HepG2 (cell line): Measurements from ENCODE around the gene UROD. TPM values are rescaled to one million over a fixed set of nuclear protein-coding genes. Genes with fewer than 3 reads are reported as not detected.

Source experiments
- AGO2 ChIP-seq: fragments of 200-400 bp; formaldehyde crosslinking; optimal IDR thresholded peaks from 2 replicates; pipeline ENCODE3; 2017; ENCODE audit warnings: mild to moderate bottlenecking, low read depth, low read length, moderate library complexity
- CEBPG ChIP-seq: IDR thresholded peaks from 2 replicates; pipeline ENCODE4 v1.6.1; 2016
- EP300 ChIP-seq, 3 experiments: sonication (generic) in 1 of 3; formaldehyde crosslinking in 1 of 3; IDR thresholded peaks; 2 replicates each; pipeline versions ENCODE4 v1.5.1 to v1.6.1; 2011 to 2020; ENCODE audit warnings: low read depth in 2 of 3, low read length in 2 of 3, borderline replicate concordance in 1 of 3, improper control_type of control experiment in 1 of 3, mild to moderate bottlenecking in 1 of 3, missing genetic modification reagents in 1 of 3, moderate library complexity in 1 of 3
- GLI4 ChIP-seq: sonication (generic); formaldehyde crosslinking; IDR thresholded peaks from 2 replicates; pipeline ENCODE4 v1.5.1; 2020; ENCODE audit warnings: missing genetic modification reagents, mild to moderate bottlenecking, moderate library complexity, borderline replicate concordance
- KAT7 ChIP-seq: IDR thresholded peaks from 2 replicates; pipeline ENCODE4 v1.6.1; 2018; ENCODE audit warnings: borderline replicate concordance, missing compliant biosample characterization
- MXD3 ChIP-seq: IDR thresholded peaks from 2 replicates; pipeline ENCODE4 v1.6.1; 2016; ENCODE audit warnings: mild to moderate bottlenecking, missing biosample characterization, missing genetic modification reagents
- NFKBIZ ChIP-seq: IDR thresholded peaks from 2 replicates; pipeline ENCODE4 v1.6.1; 2018; ENCODE audit warnings: missing genetic modification reagents, missing compliant biosample characterization
- PHF21A ChIP-seq: sonication (generic); formaldehyde crosslinking; IDR thresholded peaks from 2 replicates; pipeline ENCODE4 v1.5.0; 2020; ENCODE audit warnings: mild to moderate bottlenecking, missing genetic modification reagents
- POLR2AphosphoS2 ChIP-seq: IDR thresholded peaks from 2 replicates; pipeline ENCODE4 v1.6.1; 2011; ENCODE audit warnings: low read depth, low read length, improper control_type of control experiment
- RARA ChIP-seq: IDR thresholded peaks from 2 replicates; pipeline ENCODE4 v1.6.1; 2016; ENCODE audit warnings: missing genetic modification reagents, missing compliant biosample characterization
- RFX5 ChIP-seq: IDR thresholded peaks from 2 replicates; pipeline ENCODE4 v1.6.1; 2011; ENCODE audit warnings: low read depth, low read length, improper control_type of control experiment
- RFXAP ChIP-seq: sonication (generic); formaldehyde crosslinking; IDR thresholded peaks from 2 replicates; pipeline ENCODE4 v1.4.0; 2020; ENCODE audit warnings: missing genetic modification reagents, borderline replicate concordance
- SIN3A ChIP-seq: IDR thresholded peaks from 2 replicates; pipeline ENCODE4 v1.6.1; 2011; ENCODE audit warnings: low read depth, mild to moderate bottlenecking, control low read depth, low read length, borderline replicate concordance
- ZBTB42 ChIP-seq: sonication (generic); formaldehyde crosslinking; IDR thresholded peaks from 2 replicates; pipeline ENCODE4 v1.5.0; 2020; ENCODE audit warnings: mild to moderate bottlenecking, missing genetic modification reagents
- ZFY ChIP-seq: sonication (generic); formaldehyde crosslinking; IDR thresholded peaks from 2 replicates; pipeline ENCODE4 v1.4.0; 2020; ENCODE audit warnings: missing genetic modification reagents
- ZNF441 ChIP-seq: sonication (generic); formaldehyde crosslinking; IDR thresholded peaks from 2 replicates; pipeline ENCODE4 v1.7.0; 2021; ENCODE audit warnings: missing genetic modification reagents, borderline replicate concordance
- ZNF510 ChIP-seq: sonication (generic); formaldehyde crosslinking; IDR thresholded peaks from 2 replicates; pipeline ENCODE4 v1.4.0; 2020; ENCODE audit warnings: low read depth, mild to moderate bottlenecking, missing genetic modification reagents
- ZNF710 ChIP-seq: sonication (generic); formaldehyde crosslinking; IDR thresholded peaks from 2 replicates; pipeline ENCODE4 v1.5.0; 2020; ENCODE audit warnings: mild to moderate bottlenecking, missing genetic modification reagents, borderline replicate concordance
- ZNF777 ChIP-seq: sonication (generic); formaldehyde crosslinking; IDR thresholded peaks from 2 replicates; pipeline ENCODE4 v1.4.0; 2020; ENCODE audit warnings: missing genetic modification reagents
- ZNF792 ChIP-seq: IDR thresholded peaks from 2 replicates; pipeline ENCODE4 v1.6.1; 2016
- polyA plus RNA-seq, 8 experiments: library from polyadenylated mRNA; depleted of rRNA in 3 of 8; stranded (reverse) in 7 of 8; unstranded in 1 of 8; fragments of >200 nt; fragmentation: Illumina TruSeq in 4 of 8; extraction: Trizol in 4 of 8; gene quantifications; 2 replicates each; pipeline versions ENCODE4 v1.2.1 to v1.2.3, GENCODE V29; 2011 to 2016; ENCODE audit warnings: low read depth in 4 of 8, missing spikeins in 1 of 8, mixed read lengths in 1 of 8; ENCODE audit not compliant: insufficient read depth in 1 of 8
- total RNA-seq, 5 experiments: library from RNA; depleted of rRNA; stranded (reverse); fragments of >200 nt; fragmentation: Illumina TruSeq; extraction: Trizol; gene quantifications; 2 replicates each; pipeline ENCODE4 v1.2.3, GENCODE V29; 2016; ENCODE audit warnings: low read depth in 1 of 5
- TF ChIP-seq, protein P1 (sequence below): sonication (generic); formaldehyde crosslinking; IDR thresholded peaks from 2 replicates; pipeline ENCODE4 v1.4.0; 2020; ENCODE audit warnings: missing genetic modification reagents, mild to moderate bottlenecking, borderline replicate concordance

Gene UROD
- total and polyA plus RNA-seq, 2 of the 13 experiments (the other 11 are each of a cell fraction or from before 2014, with no cell fraction given) = 162 to 171 TPM

DNA sequence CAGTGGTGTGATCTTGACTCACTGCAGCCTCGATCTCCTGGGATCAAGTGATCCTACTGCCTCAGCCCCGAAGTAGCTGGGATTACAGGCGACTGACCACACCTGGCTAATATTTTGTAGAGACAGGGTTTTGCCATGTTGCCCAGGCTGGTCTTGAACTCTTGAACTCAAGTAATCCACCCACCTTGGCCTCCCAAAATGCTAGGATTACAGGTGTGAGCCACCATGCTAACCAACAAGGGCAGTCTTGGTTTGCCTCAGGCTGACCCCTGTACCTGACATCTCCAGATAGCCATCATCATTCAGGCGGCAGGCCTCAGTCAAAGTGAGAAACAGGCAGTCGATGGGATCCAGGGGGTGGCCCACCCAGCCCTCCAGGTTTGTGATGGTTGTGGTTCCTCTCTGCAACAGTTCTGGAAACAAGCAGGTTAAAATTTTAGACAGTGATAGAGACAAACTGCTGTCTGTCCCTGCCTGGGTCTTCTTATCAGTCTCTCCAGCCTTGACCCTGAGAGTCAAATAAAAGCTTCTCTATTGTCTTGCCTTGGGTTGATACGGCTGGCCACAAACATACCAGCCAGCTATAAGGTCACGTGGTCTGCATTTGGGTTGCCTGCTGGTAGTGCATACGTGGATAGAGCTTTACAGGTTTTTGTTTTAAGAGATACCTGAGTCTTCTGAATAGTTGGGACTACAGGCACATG, 26.8 kb downstream of the UROD start (continued):
- peak in 1 of 2 experiments; percentile 24; a peak in 1 of 4 replicates for TF ChIP-seq EP300 (IDR thresholded peaks at IDR 0.05; ENCODE audit: low read depth in 2 of 2, low read length in 2 of 2)
- no peak for TF ChIP-seq EP300 (CRISPR knock-in tag; IDR thresholded peaks at IDR 0.05; ENCODE audit: borderline replicate concordance)
- no peak for TF ChIP-seq ZNF441 (CRISPR knock-in tag)
- TF ChIP-seq KAT7 (CRISPR knock-in tag) = no peak
- TF ChIP-seq POLR2AphosphoS2 = no peak
- no peak for TF ChIP-seq ZNF510
- no peak for TF ChIP-seq ZBTB42
- 0 out of 2 replicates have a peak, but pooled peaks have one; percentile 21 for TF ChIP-seq PHF21A (CRISPR knock-in tag)
- no peak for TF ChIP-seq ZNF792 (CRISPR knock-in tag)
- no peak for TF ChIP-seq NFKBIZ (CRISPR knock-in tag)
- TF ChIP-seq ZNF777 (CRISPR knock-in tag) = no peak
- TF ChIP-seq ZFY (CRISPR knock-in tag) = no peak
- TF ChIP-seq SIN3A = no peak
- TF ChIP-seq RARA (CRISPR knock-in tag) = peak; percentile 38; the same call in 1 of the 2 replicates
- TF ChIP-seq MXD3 (CRISPR knock-in tag) = no peak
- TF ChIP-seq AGO2 = no peak
- TF ChIP-seq GLI4 = no peak
- no peak for TF ChIP-seq RFX5
- TF ChIP-seq RFXAP = no peak
- TF ChIP-seq CEBPG (CRISPR knock-in tag) = no peak
- no peak for TF ChIP-seq ZNF710 (CRISPR knock-in tag)
- TF ChIP-seq, protein P1, sequence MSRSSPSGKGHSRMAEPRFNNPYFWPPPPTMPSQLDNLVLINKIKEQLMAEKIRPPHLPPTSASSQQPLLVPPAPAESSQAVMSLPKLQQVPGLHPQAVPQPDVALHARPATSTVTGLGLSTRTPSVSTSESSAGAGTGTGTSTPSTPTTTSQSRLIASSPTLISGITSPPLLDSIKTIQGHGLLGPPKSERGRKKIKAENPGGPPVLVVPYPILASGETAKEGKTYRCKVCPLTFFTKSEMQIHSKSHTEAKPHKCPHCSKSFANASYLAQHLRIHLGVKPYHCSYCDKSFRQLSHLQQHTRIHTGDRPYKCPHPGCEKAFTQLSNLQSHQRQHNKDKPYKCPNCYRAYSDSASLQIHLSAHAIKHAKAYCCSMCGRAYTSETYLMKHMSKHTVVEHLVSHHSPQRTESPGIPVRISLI = no peak
